HG03457 (cell line): ENCODE measurements around the gene ZGLP1.

Experiments used
- ATAC-seq: cut with Tn5 transposase; IDR thresholded peaks from one replicate; pipeline ENCODE4 v1.9.1; 2021; ENCODE audit warnings: moderate number of reproducible peaks; ENCODE audit not compliant: unreplicated experiment

Gene ZGLP1

DNA sequence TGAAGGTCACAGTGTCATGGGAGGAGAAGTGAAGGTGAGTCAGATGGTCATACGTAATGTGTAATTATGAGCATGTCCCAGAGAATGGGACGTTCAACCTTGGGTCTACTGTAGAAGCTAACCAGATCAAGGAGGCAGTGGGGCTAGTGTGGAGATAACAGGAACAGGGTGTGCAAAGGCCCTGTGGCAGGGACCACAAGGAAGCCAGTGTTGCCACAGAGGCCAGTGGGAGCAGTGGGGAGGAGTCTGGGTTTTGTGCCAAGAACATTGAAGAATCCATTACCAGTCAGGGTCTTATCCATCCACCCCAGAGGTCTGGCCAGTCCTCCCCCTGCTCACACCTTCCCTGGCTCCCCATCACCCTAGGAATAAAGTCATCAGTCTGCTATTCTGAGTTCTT lies 54.3 kb downstream of the ZGLP1 start:
- ATAC-seq = no peak
